Measurements from ENCODE around the gene CRIP1. TPM values are rescaled to one million over a fixed set of nuclear protein-coding genes. Genes with fewer than 3 reads are reported as not detected.

The CRIP1 gene
- total and polyA plus RNA-seq, 7 donors = 4.9 to 403 (median 24.3) TPM

DNA sequence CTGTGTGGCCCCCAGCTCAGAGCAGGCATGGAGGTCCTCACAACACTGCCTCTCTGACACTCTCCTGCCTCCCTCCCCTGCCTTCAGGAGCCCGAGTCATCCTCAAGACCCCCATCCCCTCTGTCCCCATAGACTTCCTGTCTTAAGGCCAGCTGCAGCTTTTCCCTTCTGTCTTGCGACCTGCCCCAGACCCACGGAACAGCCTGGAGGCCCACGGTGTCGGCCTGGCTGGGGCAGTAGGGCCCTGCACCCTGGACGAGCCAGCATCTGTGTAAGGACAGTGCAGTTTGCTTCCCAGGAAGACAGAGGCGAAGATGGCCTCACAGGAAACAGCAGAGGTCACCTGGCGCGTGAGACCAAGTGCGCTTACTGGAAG, 14.0 kb downstream of the CRIP1 start:
- H3K9me3 ChIP-seq = no peaks in the 10 kb centered on the region
- H3K4me1 ChIP-seq = no peaks in the 10 kb centered on the region
- no peak overlapping the region for H3K4me3 ChIP-seq
- H3K36me3 ChIP-seq = no peaks in the 10 kb centered on the region
- H3K27me3 ChIP-seq = no peaks in the 10 kb centered on the region
- TF ChIP-seq POLR2AphosphoS5 (IDR thresholded peaks at IDR 0.05) (no peak), EP300 (IDR thresholded peaks at IDR 0.05) (no peak), POLR2A (IDR thresholded peaks at IDR 0.05) (no peak)
- TF ChIP-seq, protein P1, sequence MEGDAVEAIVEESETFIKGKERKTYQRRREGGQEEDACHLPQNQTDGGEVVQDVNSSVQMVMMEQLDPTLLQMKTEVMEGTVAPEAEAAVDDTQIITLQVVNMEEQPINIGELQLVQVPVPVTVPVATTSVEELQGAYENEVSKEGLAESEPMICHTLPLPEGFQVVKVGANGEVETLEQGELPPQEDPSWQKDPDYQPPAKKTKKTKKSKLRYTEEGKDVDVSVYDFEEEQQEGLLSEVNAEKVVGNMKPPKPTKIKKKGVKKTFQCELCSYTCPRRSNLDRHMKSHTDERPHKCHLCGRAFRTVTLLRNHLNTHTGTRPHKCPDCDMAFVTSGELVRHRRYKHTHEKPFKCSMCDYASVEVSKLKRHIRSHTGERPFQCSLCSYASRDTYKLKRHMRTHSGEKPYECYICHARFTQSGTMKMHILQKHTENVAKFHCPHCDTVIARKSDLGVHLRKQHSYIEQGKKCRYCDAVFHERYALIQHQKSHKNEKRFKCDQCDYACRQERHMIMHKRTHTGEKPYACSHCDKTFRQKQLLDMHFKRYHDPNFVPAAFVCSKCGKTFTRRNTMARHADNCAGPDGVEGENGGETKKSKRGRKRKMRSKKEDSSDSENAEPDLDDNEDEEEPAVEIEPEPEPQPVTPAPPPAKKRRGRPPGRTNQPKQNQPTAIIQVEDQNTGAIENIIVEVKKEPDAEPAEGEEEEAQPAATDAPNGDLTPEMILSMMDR (IDR thresholded peaks at IDR 0.05) = no peak
- peak; percentile 41 for DNase-seq
- 50 to 70% methylated on average over 10 of the region's 10 CpGs for WGBS, 2 donors
- intact Hi-C loops (cut with DNase I) = no loop called here
- no peak overlapping the region for H3K27ac ChIP-seq

DNA sequence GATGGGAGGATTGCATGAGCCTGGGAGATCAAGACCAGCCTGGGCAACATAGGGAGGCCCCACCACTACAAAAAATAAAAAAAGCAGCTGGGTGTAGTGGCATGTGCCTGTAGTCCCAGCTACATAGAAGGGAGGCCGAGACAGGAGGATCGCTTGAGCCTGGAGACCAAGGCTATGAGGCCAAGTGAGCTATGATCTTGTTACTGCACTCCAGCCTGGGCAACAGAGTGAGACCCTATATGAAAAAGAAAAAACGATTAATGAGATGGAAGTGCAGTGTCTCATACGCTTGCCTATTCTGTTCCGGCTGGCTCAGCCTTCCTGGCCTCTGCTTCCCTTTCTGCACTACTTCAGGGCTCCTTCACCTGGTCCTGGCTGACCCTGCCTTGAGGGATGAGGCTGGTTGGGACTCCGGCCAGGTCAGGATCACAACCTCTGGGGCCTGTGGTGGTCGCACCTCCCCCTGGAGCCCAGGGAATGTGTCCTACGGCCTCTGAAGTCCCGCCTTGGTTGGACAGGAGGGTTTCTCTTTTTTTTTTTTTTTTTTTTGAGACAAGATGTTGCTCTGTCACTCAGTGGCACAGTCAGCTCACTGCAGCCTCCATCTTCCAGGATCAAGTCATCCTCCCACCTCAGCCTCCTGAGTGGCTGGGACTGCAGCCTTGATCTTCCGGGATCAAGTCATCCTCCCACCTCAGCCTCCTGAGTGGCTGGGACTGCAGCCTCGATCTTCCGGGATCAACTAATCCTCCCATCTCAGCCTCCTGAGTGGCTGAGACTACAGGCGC, 15.0 kb downstream of the CRIP1 start:
- no peak overlapping the region for H3K27ac ChIP-seq
- no peak overlapping the region for H3K4me3 ChIP-seq
- TF ChIP-seq, protein P1 (IDR thresholded peaks at IDR 0.05) = no peak
- no peak for TF ChIP-seq POLR2A (IDR thresholded peaks at IDR 0.05)
- TF ChIP-seq EP300 (IDR thresholded peaks at IDR 0.05) = no peak
- TF ChIP-seq POLR2AphosphoS5 (IDR thresholded peaks at IDR 0.05) = no peak
- H3K36me3 ChIP-seq = no peaks in the 10 kb centered on the region
- intact Hi-C loops (cut with DNase I) = no loop called here
- no peaks in the 10 kb centered on the region for H3K9me3 ChIP-seq
- 86 to 88% methylated on average over 13 of the region's 13 CpGs for WGBS, 2 donors
- H3K4me1 ChIP-seq = no peaks in the 10 kb centered on the region
- peak; percentile 61 for DNase-seq
- no peaks in the 10 kb centered on the region for H3K27me3 ChIP-seq

DNA sequence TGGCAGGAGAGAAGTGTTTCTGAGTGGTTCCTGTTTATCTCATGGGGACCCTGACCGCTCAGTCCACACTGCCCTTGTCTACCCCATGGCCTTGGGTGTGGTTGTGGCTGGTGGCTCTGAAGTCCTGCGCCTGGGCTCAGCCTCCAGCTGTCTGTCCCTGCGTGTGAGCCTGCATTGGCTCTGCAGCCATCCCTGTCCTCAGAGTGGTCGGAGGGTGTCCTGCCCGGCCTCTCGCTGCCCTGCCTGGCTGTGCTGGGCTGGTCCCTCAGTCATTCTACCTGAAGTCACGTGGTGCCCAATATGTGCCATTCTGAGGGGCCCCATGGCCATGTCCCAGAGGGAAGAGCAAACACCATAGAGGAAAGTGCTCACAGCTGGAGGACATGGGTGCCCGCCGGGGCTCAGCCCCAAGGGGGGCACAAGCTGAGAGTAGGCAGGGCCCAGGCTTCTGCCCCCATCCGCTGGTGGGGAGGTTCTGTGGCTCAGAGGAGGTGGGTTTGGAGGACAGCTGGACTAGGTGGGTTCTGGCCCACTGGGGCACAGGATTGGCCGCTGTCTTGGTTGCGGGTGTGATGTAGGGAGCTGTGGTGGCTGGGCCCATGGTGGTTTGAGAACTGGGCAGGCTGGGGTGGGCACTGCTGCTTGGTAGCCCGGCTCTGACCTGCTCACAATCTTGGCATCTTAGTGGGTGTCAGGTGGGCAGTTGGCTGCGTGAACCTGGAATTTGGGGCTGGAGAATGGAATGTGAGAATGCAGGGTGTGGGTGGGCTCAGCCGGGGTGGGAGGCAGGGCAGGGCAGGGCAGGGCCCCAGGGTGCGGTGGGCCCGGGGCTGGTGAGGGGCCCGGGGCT, 16.0 kb downstream of the CRIP1 start:
- WGBS, 2 donors = 72 to 82% methylated on average over 18 of the region's 18 CpGs
- Histone ChIP-seq H3K4me1 (no peaks in the 10 kb centered on the region), H3K4me3 (no peak overlapping the region), H3K27me3 (no peaks in the 10 kb centered on the region), H3K9me3 (no peaks in the 10 kb centered on the region), H3K36me3 (no peaks in the 10 kb centered on the region), H3K27ac (no peak overlapping the region)
- intact Hi-C loops (cut with DNase I) = no loop called here
- TF ChIP-seq, protein P1 (IDR thresholded peaks at IDR 0.05) = no peak
- DNase-seq = peak; percentile 42

DNA sequence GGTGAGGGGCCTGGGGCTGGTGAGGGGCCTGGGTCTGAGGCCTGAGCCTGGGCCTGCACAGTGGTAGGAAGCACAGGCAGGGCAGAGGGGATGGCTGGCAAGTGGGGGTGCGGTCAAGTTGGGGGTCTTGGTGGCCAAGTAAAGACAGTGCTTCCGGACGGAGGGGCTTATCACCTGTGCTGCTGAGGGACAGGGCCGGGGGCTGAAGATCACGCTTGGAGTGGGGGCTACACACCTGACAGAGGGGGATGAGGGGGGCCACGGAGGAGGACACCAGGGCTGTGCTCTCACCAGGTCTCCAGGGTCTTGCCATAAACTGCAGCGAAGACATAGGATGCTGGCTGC, 16.6 kb downstream of the CRIP1 start:
- no peak overlapping the region for H3K27ac ChIP-seq
- peak; percentile 58 for DNase-seq
- H3K27me3 ChIP-seq = peaks cover 0 to 5% (median 0%) of the 10 kb centered on the region in 3 donors
- H3K36me3 ChIP-seq = no peaks in the 10 kb centered on the region
- H3K4me3 ChIP-seq = no peak overlapping the region
- TF ChIP-seq EP300 (IDR thresholded peaks at IDR 0.05) = no peak
- TF ChIP-seq, protein P1 (IDR thresholded peaks at IDR 0.05) = no peak
- no peak for TF ChIP-seq POLR2AphosphoS5 (IDR thresholded peaks at IDR 0.05)
- TF ChIP-seq POLR2A (IDR thresholded peaks at IDR 0.05) = no peak
- intact Hi-C loops (cut with DNase I) = no loop called here
- no peaks in the 10 kb centered on the region for H3K9me3 ChIP-seq
- WGBS, 2 donors = 88 to 92% methylated on average over 7 of the region's 7 CpGs
- no peaks in the 10 kb centered on the region for H3K4me1 ChIP-seq

Data from sigmoid colon (tissue), 7 donors.